Measurements from ENCODE around the gene RASA3. TPM values are rescaled to one million over a fixed set of nuclear protein-coding genes. Genes with fewer than 3 reads are reported as not detected.

Gene RASA3
- total RNA-seq, 1 donor from 2014 or later, result 17.3 TPM

DNA sequence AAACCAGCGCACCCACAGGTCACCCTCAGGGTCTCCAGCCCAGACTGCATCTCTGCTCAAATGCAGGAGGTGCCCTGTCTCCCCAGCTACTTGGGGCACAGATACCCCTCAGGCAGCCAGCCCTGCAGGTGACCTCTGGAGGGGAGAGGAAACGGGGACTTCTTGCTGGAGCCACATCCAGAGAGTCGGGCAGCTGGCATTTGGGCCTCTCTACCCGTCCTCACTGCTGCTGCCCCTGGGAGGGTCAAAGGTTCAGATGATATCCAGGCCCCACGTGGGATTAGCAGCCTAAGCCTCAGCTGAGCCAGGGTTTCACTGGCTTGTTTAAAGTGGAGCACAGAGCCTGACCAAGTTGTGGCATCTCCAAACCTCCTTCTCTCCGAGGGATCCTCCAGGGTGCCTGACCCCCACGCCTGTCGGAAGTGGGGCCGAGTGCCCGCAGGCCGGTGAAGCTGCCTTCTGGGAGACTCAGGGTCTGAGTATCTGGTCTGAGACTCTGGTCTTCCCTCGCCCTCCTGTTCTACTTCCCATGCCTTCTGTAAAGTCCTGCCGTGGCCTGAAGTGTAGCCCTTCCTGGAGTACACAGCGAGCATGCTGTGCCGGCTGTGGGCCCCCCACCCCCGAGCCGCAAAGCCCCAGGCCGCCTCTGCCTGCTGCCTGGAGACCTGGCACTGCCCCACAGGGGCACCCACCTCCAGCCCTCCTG lies 2.1 kb downstream of the RASA3 start:
- no peak for ATAC-seq
- intact Hi-C loops (cut with DNase I), result no loop called here
- H3K4me3 ChIP-seq, result peak overlapping the region; percentile 83

DNA sequence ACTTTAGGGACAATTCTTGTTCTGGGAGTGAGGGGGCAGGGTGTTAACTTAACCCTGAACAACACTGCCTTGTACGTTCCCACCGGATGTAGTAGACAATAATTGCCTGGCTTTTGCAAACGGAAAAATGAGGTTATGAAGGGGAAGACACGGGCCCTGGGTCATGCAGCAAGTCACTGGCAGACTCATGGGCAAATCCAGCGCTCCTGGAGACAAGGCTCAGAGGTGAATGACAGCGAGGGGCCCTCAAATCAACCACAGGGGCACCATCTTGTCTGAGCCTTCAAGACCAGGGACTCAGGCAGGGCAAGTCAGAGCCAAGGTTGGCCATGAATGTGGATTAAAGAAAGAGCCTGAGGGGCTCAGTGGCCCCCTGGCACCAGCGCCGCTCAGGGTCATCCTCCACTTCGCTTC lies 2.8 kb downstream of the RASA3 start:
- no peaks in the 10 kb centered on the region for H3K36me3 ChIP-seq
- DNase-seq, result no peak
- TF ChIP-seq, protein P1, sequence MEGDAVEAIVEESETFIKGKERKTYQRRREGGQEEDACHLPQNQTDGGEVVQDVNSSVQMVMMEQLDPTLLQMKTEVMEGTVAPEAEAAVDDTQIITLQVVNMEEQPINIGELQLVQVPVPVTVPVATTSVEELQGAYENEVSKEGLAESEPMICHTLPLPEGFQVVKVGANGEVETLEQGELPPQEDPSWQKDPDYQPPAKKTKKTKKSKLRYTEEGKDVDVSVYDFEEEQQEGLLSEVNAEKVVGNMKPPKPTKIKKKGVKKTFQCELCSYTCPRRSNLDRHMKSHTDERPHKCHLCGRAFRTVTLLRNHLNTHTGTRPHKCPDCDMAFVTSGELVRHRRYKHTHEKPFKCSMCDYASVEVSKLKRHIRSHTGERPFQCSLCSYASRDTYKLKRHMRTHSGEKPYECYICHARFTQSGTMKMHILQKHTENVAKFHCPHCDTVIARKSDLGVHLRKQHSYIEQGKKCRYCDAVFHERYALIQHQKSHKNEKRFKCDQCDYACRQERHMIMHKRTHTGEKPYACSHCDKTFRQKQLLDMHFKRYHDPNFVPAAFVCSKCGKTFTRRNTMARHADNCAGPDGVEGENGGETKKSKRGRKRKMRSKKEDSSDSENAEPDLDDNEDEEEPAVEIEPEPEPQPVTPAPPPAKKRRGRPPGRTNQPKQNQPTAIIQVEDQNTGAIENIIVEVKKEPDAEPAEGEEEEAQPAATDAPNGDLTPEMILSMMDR (IDR thresholded peaks at IDR 0.05), result no peak
- H3K4me3 ChIP-seq, result no peak overlapping the region
- no peak for ATAC-seq
- peaks cover 46% of the 10 kb centered on the region for H3K4me1 ChIP-seq
- intact Hi-C loops (cut with DNase I), result no loop called here
- no peaks in the 10 kb centered on the region for H3K9me3 ChIP-seq
- H3K27ac ChIP-seq, result peak overlapping the region; percentile 81
- no peaks in the 10 kb centered on the region for H3K27me3 ChIP-seq

More for the DNA sequence above, 2.1 kb downstream of the RASA3 start:
- Histone ChIP-seq H3K36me3 (no peaks in the 10 kb centered on the region), H3K9me3 (no peaks in the 10 kb centered on the region), H3K27me3 (no peaks in the 10 kb centered on the region), H3K27ac (peak overlapping the region; percentile 81), H3K4me1 (peaks cover 40% of the 10 kb centered on the region)
- DNase-seq, result no peak
- TF ChIP-seq, protein P1 (IDR thresholded peaks at IDR 0.05), result no peak

DNA sequence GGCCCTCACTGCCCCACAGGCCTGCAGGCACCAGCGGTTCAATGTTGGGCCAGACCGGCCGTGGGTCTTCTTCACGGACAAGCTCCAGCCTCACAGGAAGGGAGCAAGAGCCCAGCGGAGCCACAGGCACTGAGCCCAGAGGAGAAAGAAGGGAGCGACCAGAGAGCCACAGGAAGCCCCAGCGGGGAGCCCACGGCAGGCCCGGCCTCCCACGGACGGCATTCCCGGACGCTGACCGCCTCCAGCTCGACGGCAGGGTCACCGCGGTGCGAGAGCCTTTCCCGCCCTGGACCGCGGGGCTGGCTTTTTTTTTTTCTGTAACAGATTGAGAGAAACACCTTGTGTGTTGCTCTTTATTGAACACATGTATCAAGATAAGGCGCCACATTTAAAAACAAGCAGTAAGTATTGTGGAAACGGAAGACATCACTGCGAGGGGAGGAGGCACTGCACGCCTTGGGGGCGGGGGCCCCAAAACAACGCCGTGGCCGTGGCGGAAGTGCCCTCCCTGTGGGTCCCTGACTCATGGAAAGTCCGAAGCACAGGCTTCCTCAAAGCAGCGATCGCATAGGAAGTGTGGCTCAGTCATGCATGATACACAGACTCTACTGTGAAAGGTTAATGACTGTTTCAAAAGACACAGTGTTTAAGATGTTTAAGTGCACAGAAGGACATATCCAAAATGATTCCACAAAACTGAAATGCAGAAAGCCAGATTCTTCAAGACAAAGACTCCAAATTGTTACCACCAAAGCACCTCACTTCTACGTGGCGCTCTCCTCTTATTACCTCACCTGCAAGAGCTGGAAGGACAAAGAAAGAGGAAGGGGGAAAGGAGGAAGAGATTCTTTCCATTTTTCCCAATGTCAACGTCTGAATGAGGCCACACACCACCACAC lies 3.5 kb downstream of the RASA3 start:
- Histone ChIP-seq H3K4me3 (peak overlapping the region; percentile 29), H3K27me3 (no peaks in the 10 kb centered on the region), H3K4me1 (peaks cover 52% of the 10 kb centered on the region), H3K27ac (peak overlapping the region; percentile 81), H3K36me3 (no peaks in the 10 kb centered on the region), H3K9me3 (no peaks in the 10 kb centered on the region)
- peak; percentile 86 for DNase-seq
- peak; percentile 79 for ATAC-seq
- TF ChIP-seq, protein P1 (IDR thresholded peaks at IDR 0.05), result no peak
- intact Hi-C loops (cut with DNase I), result no loop called here

DNA sequence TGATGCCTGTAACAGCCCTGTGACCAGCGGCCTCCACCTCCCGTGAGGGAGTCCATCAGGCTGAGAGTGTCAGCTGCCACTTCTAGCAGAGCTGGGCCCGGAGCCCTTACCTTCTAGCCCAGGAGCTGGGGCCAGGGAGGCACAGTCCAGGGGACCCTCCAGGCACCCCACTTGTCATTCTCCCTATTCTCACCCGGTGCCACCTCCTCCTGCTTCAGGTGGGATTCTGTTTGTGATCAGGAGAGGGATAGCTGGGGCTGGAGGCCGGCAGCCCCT lies 4.1 kb downstream of the RASA3 start:
- TF ChIP-seq, protein P1 (IDR thresholded peaks at IDR 0.05), result no peak
- H3K36me3 ChIP-seq, result no peaks in the 10 kb centered on the region
- intact Hi-C loops (cut with DNase I), result no loop called here
- H3K27me3 ChIP-seq, result no peaks in the 10 kb centered on the region
- peak overlapping the region; percentile 81 for H3K27ac ChIP-seq
- DNase-seq (no peak), ATAC-seq (no peak)
- H3K4me1 ChIP-seq, result peaks cover 58% of the 10 kb centered on the region
- H3K9me3 ChIP-seq, result no peaks in the 10 kb centered on the region
- peak overlapping the region; percentile 29 for H3K4me3 ChIP-seq

DNA sequence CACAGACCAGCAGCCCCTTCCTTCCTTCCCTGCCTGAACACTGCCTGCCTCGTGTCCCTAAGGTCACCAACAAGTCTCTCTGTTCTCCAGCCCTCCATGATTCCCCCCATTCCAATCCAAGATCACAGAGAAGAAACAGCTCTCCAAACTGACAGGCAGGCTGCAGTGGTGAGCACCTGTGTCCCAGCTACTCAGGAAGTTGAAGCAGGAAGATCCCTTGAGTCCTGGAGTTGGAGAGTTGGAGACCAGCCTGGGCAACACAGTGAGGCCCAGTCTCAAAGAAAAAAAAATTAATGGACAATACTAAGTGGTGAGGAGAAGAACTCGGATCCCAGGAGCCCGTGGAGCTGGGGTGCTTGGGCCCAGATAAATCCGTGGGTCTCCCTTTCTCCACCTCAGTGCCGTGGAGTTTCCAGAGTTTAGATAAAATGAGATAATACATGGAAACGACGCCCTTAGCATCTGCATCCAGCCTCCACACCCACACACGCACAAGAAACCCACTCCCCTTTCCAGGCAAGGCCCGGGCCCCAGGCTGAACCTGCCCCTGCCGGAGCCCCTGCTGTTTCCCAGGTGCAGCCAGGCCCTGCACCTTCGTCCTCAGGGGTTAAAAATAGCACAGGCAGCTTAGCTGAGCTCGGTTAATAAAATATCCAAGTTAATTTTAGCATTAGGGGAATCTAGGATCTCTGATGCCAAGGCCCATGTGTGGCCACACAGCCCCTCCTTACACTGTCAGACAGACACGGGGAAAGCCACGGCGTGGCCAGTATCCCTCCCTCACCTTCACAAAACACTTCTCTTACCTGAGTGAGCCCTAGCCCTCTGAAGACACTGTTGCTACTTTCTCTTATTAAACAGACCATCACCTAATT lies 4.7 kb downstream of the RASA3 start:
- DNase-seq, result no peak
- ATAC-seq, result no peak
- H3K4me1 ChIP-seq, result peaks cover 64% of the 10 kb centered on the region

More for the DNA sequence above, 4.7 kb downstream of the RASA3 start:
- Histone ChIP-seq H3K36me3 (no peaks in the 10 kb centered on the region), H3K27ac (peak overlapping the region; percentile 81), H3K9me3 (no peaks in the 10 kb centered on the region), H3K4me3 (peak overlapping the region; percentile 29), H3K27me3 (no peaks in the 10 kb centered on the region)
- intact Hi-C loops (cut with DNase I), result no loop called here
- TF ChIP-seq, protein P1 (IDR thresholded peaks at IDR 0.05), result no peak

All from upper lobe of right lung (tissue), 1 donor.